Measurements from ENCODE around the gene MARCHF9.
"Not testable (repeated sequence)": the region's sequence is repeated elsewhere in the genome, so short reads cannot be mapped to it uniquely, and the experiment has no call there.

Gene MARCHF9

GRCh38 chr12:57767876-57768275 lies 13.0 kb downstream of the MARCHF9 start:
- in situ Hi-C loops (cut with HindIII; ENCODE audit: low sequenced_read_pairs), result no loop called here

GRCh38 chr12:57769594-57769993 lies 14.7 kb downstream of the MARCHF9 start:
- in situ Hi-C loops (cut with HindIII; ENCODE audit: low sequenced_read_pairs), result no loop called here

GRCh38 chr12:57770734-57771133 lies 15.8 kb downstream of the MARCHF9 start:
- in situ Hi-C loops (cut with HindIII; ENCODE audit: low sequenced_read_pairs), result no loop called here

- in situ Hi-C loops (cut with HindIII; ENCODE audit: low sequenced_read_pairs), result no loop called here
Observed at GRCh38 chr12:57771236-57771872, 16.5 kb downstream of the MARCHF9 start.

GRCh38 chr12:57771873-57772428 lies 17.0 kb downstream of the MARCHF9 start, which contains the start of gene METTL1:
METTL1 (minus strand) TSS chr12:57772105; CDS start chr12:57772083, 22 bp downstream.
- in situ Hi-C loops (cut with HindIII; ENCODE audit: low sequenced_read_pairs), result no loop called here

GRCh38 chr12:57772429-57773322 lies 17.8 kb downstream of the MARCHF9 start, which contains the start of gene EEF1AKMT3:
EEF1AKMT3 (plus strand) TSS chr12:57772614; CDS start chr12:57772725, 111 bp downstream.
- in situ Hi-C loops (cut with HindIII; ENCODE audit: low sequenced_read_pairs), result no loop called here

DNA sequence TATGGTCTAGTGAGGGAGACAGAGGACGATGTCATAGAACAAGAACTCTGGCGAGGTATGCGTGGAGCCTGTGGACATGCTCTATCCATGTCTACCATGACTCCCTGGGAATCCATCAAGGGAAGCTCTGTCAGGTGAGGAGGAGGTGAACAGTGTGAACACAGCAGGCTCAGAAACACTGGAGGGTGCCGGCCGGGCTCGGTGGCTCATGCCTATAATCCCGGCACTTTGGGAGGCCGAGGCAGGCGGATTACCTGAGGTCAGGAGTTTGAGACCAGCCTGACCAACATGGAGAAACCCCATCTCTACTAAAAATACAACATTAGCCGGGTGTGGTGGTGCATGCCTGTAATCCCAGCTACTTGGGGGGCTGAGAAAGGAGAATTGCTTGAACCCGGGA lies 19.7 kb downstream of the MARCHF9 start:
- in situ Hi-C loops (cut with HindIII; ENCODE audit: low sequenced_read_pairs), result not testable (repeated sequence)

GRCh38 chr12:57775044-57775443 lies 20.1 kb downstream of the MARCHF9 start:
- in situ Hi-C loops (cut with HindIII; ENCODE audit: low sequenced_read_pairs), result no loop called here

DNA sequence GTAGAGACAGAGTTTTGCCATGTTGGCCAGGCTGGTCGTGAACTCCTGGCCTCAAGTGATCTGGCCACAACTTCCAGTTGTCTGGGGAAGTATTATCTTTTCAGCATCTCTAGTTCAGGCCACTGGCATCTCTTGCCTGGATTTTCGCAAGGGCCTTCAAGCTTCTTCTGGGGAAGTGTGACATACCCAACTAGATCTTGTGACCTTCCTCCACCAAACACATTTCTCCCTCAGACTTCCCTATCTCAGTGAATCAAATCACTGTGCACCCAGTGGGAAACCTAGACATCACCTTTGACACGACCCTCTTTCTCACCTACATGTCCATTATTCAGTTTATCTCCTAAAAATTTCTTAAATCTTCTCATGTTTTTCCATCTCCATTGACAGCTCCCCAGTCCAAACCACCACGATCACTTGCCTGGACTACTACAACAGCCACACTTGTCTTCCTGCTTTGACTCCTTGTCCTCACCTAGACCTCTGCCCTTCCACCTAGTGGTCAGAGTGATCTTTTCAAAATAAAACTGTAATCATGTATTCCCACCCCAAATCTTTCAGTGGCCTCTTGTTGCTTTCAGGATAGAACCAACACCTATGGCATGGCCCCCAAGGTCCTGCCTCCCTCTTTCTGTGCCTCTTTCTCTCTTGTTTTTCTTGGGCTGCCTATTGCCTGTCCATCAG lies 20.8 kb downstream of the MARCHF9 start:
- in situ Hi-C loops (cut with HindIII; ENCODE audit: low sequenced_read_pairs), result no loop called here

- in situ Hi-C loops (cut with HindIII; ENCODE audit: low sequenced_read_pairs), result no loop called here
Observed at GRCh38 chr12:57776247-57776587, 21.3 kb downstream of the MARCHF9 start.

GRCh38 chr12:57777367-57777766 lies 22.5 kb downstream of the MARCHF9 start:
- in situ Hi-C loops (cut with HindIII; ENCODE audit: low sequenced_read_pairs), result no loop called here

DNA sequence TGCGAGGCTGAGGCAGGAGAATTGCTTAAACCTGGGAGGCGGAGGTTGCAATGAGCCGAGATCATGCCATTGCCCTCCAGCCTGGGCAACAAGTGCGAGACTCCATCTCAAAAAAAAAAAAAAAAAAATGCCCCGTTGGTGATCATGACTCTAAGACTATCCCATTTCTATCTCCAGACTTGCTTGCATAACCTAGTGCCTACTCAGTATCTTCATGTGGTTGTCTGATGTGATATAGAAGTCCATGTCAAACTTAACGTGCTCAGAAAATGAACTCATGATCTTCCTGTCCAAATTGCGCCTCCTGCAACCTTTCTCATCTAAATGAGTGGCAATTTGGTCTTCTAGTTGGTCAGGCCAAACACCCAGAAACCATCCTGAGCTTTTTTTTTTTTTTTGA lies 23.0 kb downstream of the MARCHF9 start:
- in situ Hi-C loops (cut with HindIII; ENCODE audit: low sequenced_read_pairs), result no loop called here

GRCh38 chr12:57779736-57780135 lies 24.8 kb downstream of the MARCHF9 start:
- in situ Hi-C loops (cut with HindIII; ENCODE audit: low sequenced_read_pairs), result no loop called here

GRCh38 chr12:57780284-57780897 lies 25.5 kb downstream of the MARCHF9 start:
- in situ Hi-C loops (cut with HindIII; ENCODE audit: low sequenced_read_pairs), result no loop called here

GRCh38 chr12:57781244-57781643 lies 26.3 kb downstream of the MARCHF9 start:
- in situ Hi-C loops (cut with HindIII; ENCODE audit: low sequenced_read_pairs), result no loop called here

DNA sequence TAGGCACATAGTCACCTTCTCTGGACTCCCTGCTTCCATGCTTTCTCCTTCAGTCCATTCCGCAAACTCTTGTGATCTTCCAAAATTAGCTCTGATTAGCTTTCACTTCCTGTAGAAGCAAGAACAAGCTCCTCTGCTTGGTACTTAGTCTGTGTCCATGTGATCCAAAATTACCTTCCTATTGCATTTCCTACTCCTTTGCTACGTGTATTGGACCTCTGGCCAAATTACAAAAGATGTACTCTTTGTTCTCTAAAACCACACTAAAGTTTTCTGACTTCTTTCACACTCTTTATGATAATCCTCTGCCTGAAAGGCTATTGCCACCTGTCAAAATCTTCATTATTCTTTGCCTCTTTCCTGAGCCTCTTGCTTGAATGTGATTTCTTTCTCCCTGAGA lies 26.9 kb downstream of the MARCHF9 start:
- in situ Hi-C loops (cut with HindIII; ENCODE audit: low sequenced_read_pairs), result no loop called here

- in situ Hi-C loops (cut with HindIII; ENCODE audit: low sequenced_read_pairs), result no loop called here
Observed at GRCh38 chr12:57782243-57782607, 27.3 kb downstream of the MARCHF9 start.

GRCh38 chr12:57782608-57783465 lies 27.9 kb downstream of the MARCHF9 start, which contains the start of gene TSFM:
TSFM (plus strand) TSS chr12:57782787; CDS start chr12:57782802, 15 bp downstream.
- in situ Hi-C loops (cut with HindIII; ENCODE audit: low sequenced_read_pairs), result no loop called here

GRCh38 chr12:57783466-57783801 lies 28.5 kb downstream of the MARCHF9 start:
- in situ Hi-C loops (cut with HindIII; ENCODE audit: low sequenced_read_pairs), result no loop called here

- in situ Hi-C loops (cut with HindIII; ENCODE audit: low sequenced_read_pairs), result no loop called here
Observed at GRCh38 chr12:57783861-57784260, 29.0 kb downstream of the MARCHF9 start.
